ENCODE measurements around the gene HMCN2. TPM values are rescaled to one million over a fixed set of nuclear protein-coding genes. Genes with fewer than 3 reads are reported as not detected.
A peak's percentile ranks its signal among the peaks of the same experiment; 100 is the strongest.

Gene HMCN2
- total RNA-seq, 1 donor from 2014 or later, result 9.3 TPM

DNA sequence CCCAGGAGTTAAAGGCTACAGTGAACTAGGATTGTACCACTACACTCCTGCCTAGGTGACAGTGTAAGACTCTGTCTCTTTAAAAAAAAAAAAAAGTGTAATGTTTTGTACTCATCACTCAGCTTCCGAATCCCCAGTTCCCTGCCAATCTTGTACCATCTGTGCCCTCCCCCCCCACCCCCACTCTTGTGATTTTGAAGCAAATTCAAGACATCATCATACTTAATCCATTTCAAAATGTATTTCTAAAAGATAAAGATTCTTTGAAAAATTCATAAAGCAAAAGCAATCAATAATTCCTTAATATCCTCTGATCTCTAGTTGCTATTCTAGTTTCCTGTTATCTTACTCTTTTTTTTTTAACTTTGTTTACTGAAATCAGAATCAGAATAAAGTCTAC, 34.9 kb upstream of the HMCN2 start:
- Mint-ChIP-seq H3K9me3 (ENCODE audit: unreplicated experiment) (peaks cover 8% of the 10 kb centered on the region), H3K36me3 (ENCODE audit: unreplicated experiment) (peaks cover 6% of the 10 kb centered on the region), H3K4me3 (ENCODE audit: unreplicated experiment) (no peak overlapping the region), H3K27me3 (ENCODE audit: unreplicated experiment) (peaks cover 7% of the 10 kb centered on the region), H3K27ac (ENCODE audit: unreplicated experiment) (no peak overlapping the region), H3K4me1 (ENCODE audit: low read depth, unreplicated experiment) (peaks cover 15% of the 10 kb centered on the region)
- no peak for DNase-seq
- TF ChIP-seq CTCF (IDR thresholded peaks at IDR 0.05; ENCODE audit: partially characterized antibody, unreplicated experiment), result no peak

DNA sequence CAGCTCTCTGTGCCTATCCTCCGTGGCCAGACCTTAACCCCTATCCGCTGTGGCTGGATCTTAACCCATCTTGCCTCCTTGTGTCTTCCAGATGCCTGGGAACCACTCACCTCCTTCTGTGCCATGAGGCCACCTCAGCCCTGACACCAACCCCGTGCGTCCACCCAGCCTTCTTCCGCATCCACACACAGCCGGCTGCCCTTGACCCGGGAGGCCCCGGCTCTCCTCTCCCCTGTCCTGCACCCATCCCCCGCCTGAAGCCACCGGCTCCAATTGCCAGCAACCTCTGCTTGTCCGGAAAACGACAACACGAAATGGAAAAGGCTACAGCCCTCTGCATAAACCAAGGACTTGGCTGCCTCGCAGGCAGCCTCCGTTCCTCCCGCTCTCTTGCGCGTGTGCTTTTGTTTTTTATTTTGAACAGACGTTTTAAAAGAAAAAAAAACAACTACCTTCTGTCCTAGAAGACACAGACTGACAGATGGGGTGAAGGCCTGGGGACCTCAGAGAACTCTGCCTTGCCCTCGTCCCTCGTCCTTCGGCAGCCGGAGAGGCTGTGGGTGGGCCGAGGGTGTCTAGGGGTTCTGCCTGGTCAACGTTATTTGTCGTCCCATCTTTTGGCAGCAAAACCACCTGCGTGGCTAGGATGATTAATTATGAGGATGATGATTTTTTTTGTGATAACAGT, 32.5 kb upstream of the HMCN2 start:
- no peak for TF ChIP-seq CTCF (IDR thresholded peaks at IDR 0.05; ENCODE audit: partially characterized antibody, unreplicated experiment)
- peaks cover 3% of the 10 kb centered on the region for H3K27me3 Mint-ChIP-seq (ENCODE audit: unreplicated experiment)
- DNase-seq, result peak; percentile 86
- peak overlapping the region; percentile 91 for H3K27ac Mint-ChIP-seq (ENCODE audit: unreplicated experiment)
- peak overlapping the region; percentile 67 for H3K4me3 Mint-ChIP-seq (ENCODE audit: unreplicated experiment)
- peaks cover 8% of the 10 kb centered on the region for H3K9me3 Mint-ChIP-seq (ENCODE audit: unreplicated experiment)
- peaks cover 24% of the 10 kb centered on the region for H3K4me1 Mint-ChIP-seq (ENCODE audit: low read depth, unreplicated experiment)
- no peaks in the 10 kb centered on the region for H3K36me3 Mint-ChIP-seq (ENCODE audit: unreplicated experiment)

DNA sequence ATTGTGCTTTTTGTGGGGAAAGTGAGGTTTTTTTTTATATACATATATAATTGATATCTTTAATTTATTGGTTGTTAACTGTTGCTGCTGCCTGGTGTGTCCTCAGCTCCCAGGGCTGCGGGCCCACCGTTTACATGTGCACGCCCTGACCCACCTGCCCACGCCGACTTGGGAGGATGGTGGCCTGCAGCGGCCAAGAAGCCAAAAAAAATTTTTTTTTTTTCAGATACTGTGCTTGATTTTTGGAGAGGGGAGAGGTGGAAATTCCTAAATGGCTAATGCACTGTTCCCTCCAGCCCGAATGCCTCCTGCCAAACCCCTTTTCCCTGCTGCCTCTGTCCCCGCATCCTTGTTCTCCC, 32.0 kb upstream of the HMCN2 start:
- DNase-seq, result no peak
- H3K27me3 Mint-ChIP-seq (ENCODE audit: unreplicated experiment), result peaks cover 3% of the 10 kb centered on the region
- H3K27ac Mint-ChIP-seq (ENCODE audit: unreplicated experiment), result peak overlapping the region; percentile 91
- no peak for TF ChIP-seq CTCF (IDR thresholded peaks at IDR 0.05; ENCODE audit: partially characterized antibody, unreplicated experiment)
- peaks cover 8% of the 10 kb centered on the region for H3K9me3 Mint-ChIP-seq (ENCODE audit: unreplicated experiment)
- H3K4me1 Mint-ChIP-seq (ENCODE audit: low read depth, unreplicated experiment), result peaks cover 24% of the 10 kb centered on the region
- peak overlapping the region; percentile 67 for H3K4me3 Mint-ChIP-seq (ENCODE audit: unreplicated experiment)
- no peaks in the 10 kb centered on the region for H3K36me3 Mint-ChIP-seq (ENCODE audit: unreplicated experiment)

DNA sequence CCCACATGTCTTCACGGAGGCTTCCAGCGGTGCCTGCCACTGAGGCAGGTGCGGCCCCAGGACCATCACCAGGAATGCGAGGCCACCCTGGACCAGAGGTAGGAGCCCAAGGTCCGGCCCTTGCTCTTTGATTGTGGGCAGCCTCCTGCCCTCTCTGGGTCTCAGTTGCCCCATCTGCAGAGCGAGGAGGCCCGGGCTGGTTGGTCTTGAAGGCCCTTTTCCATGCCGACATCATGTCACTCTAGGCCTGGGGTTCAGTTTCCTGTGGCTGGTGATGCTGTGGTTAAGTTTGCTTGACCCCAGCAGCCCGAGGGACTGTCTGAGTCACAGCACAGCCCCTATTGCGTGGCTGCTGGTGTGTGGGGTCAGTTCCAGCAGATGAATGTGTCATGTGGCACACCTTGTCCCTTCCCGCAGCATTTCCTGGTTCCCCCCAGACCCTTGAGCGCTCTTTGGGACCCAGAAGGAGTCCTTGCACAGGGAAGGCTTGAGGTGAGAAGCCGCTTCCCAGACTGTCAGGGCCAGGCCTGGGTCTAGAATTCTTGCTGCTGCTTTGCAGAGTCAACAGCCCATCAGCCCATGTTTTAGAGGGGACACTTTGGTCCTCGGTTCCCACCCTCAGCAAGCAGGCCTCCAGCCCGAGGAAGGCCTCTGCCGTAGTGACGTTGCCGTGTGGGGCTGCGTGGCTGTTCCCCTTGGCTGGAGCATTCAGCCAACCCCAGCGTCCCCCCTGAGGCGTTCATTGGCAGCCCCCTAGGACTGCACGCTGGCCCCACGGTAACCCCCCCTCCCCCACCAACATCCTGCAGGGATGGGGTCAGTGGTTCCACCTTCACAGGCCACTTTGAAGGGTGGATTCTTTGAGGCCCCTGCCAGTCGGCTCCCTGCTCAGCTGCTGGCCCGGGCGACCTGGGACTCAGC, 31.0 kb upstream of the HMCN2 start:
- Mint-ChIP-seq H3K9me3 (ENCODE audit: unreplicated experiment) (peaks cover 10% of the 10 kb centered on the region), H3K27me3 (ENCODE audit: unreplicated experiment) (peaks cover 4% of the 10 kb centered on the region), H3K36me3 (ENCODE audit: unreplicated experiment) (no peaks in the 10 kb centered on the region), H3K4me1 (ENCODE audit: low read depth, unreplicated experiment) (peaks cover 27% of the 10 kb centered on the region), H3K27ac (ENCODE audit: unreplicated experiment) (peak overlapping the region; percentile 70), H3K4me3 (ENCODE audit: unreplicated experiment) (no peak overlapping the region)
- no peak for DNase-seq
- TF ChIP-seq CTCF (IDR thresholded peaks at IDR 0.05; ENCODE audit: partially characterized antibody, unreplicated experiment), result no peak

Measured in glutamatergic neuron (in vitro differentiated cells).